Kidney capillary endothelial cell (primary cell): ENCODE measurements around the gene PSAPL1.

Experiments
- DNase-seq: peaks from one replicate; pipeline ENCODE4 v3.0.0-alpha.2; 2018; ENCODE audit warnings: low spot score

Gene PSAPL1

DNA sequence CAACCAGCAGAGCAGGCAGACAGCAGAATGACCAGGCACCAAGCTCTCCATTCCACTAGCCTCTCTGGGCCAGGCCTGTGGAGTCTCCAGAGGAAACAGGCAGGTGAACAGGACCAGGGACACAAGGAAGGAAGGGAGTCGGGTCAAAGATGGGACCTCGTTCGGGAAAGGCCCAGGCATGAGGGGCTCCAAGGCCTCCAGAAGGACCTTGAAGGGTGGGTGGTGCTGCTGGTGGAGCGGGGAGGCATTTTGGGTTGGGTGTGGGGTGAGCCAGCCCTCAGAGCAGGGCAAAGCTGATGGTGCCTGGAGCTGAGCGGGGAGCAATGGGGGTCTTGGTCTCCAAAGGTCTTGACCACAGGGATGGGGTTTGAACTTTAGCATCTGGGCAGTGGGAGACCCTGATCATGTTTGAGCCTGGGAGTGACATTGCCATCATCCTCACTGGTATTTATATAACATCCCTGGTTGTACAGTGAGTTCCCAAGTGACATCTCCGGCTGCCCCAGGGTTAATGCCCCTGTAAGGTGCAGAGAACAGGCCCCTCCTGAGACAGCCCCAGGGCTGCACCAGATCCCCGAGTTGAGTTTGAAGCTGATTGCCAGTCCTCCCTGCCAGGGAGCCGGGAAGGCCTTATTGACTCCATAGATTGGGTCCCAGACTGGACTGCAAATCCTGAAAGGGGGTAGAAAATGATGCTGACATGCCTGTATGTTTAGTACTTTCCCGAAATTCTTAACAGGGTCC is 52.7 kb downstream of the PSAPL1 start:
- DNase-seq, result no peak

DNA sequence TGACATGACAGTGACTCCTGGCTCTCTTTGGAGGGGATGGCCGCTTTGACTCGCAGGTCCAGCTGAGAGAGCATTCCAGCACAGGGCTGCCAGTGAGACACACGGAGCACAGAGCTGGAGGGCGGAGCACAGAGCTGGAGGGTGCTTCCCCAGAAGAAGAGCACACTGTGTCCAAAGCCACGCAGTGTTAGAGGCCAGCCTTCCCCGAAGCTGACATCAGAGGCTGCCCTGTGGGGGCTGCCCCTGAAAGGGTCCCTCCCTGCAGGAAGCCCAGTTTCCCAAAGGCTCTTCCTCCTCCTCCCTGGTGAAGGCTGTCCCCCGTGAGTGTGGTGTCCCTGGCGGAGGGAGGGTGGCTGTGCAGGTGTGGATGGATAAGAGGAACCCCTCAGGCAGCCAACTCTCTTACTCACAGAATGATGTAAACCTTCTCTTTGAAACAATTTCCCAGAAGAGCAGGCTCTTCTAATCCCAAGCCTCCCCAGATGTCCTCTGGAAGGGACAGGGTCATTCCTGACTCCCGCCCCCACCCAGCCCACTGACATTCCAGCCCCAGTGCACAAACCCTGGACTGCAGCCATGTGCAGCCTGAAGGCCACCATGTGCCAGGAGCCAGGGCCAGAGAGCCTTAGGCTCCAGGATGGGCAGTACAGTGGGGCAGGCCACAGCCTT is 53.4 kb downstream of the PSAPL1 start:
- DNase-seq, result no peak
